K562 (cell line): ENCODE measurements around the gene FOXO4. TPM values are rescaled to one million over a fixed set of nuclear protein-coding genes. Genes with fewer than 3 reads are reported as not detected.
A peak's percentile ranks its signal among the peaks of the same experiment; 100 is the strongest.

Source experiments
- CREB3 ChIP-seq: fragments of 450-650 bp; conservative IDR thresholded peaks from 2 replicates; pipeline ENCODE4 v1.6.1; 2016; ENCODE audit warnings: missing genetic modification characterization, low read depth, mild to moderate bottlenecking, missing compliant biosample characterization, moderate library complexity
- ETV5 ChIP-seq: sonication (generic); formaldehyde crosslinking; IDR thresholded peaks from 2 replicates; pipeline ENCODE4 v1.4.0; 2020; ENCODE audit warnings: low read depth, mild to moderate bottlenecking, missing genetic modification reagents
- GABPB2 ChIP-seq: fragments of 250-450 bp; sonication (Bioruptor Pico); conservative IDR thresholded peaks from 2 replicates; pipeline ENCODE4 v1.5.1; 2021; ENCODE audit warnings: mild to moderate bottlenecking
- HMGXB4 ChIP-seq: sonication (generic); formaldehyde crosslinking; IDR thresholded peaks from 2 replicates; pipeline ENCODE4 v1.8.1; 2023; ENCODE audit warnings: mild to moderate bottlenecking, missing genetic modification reagents
- ILF3 ChIP-seq: fragments of 450-650 bp; IDR thresholded peaks from 2 replicates; pipeline ENCODE4 v1.6.1; 2018; ENCODE audit warnings: antibody characterized with exemption, mild to moderate bottlenecking, moderate library complexity, borderline replicate concordance
- MED1 ChIP-seq: sonication (generic); formaldehyde crosslinking; IDR thresholded peaks from 2 replicates; pipeline ENCODE4 v1.8.1; 2023; ENCODE audit warnings: missing genetic modification reagents, borderline replicate concordance
- MEIS2 ChIP-seq: fragments of 450-650 bp; IDR thresholded peaks from 2 replicates; pipeline ENCODE4 v1.6.1; 2014; ENCODE audit warnings: mild to moderate bottlenecking; ENCODE audit not compliant: partially characterized antibody
- MLLT1 ChIP-seq, 2 experiments: fragments of 450-650 bp; IDR thresholded peaks; 2 replicates each; pipeline ENCODE4 v1.6.1; 2016
- MXI1 ChIP-seq: IDR thresholded peaks from 2 replicates; pipeline ENCODE4 v1.6.1; 2011; ENCODE audit warnings: low read depth, mild to moderate bottlenecking, improper control_type of control experiment, low read length
- NR1H2 ChIP-seq: sonication (generic); formaldehyde crosslinking; IDR thresholded peaks from 2 replicates; pipeline ENCODE4 v1.4.0; 2020; ENCODE audit warnings: mild to moderate bottlenecking, missing genetic modification reagents
- NR2C1 ChIP-seq, 2 experiments: fragments of 450-650 bp; IDR thresholded peaks; 2 replicates each; pipeline ENCODE4 v1.6.1; 2017; ENCODE audit warnings: mild to moderate bottlenecking in 2 of 2, antibody characterized with exemption in 1 of 2, inconsistent platforms in 1 of 2, missing compliant biosample characterization in 1 of 2, missing genetic modification characterization in 1 of 2
- PHF8 ChIP-seq: fragments of 200-600 bp; sonication (generic); IDR thresholded peaks from 2 replicates; pipeline ENCODE4 v1.6.1; 2012; ENCODE audit warnings: mixed run types, mild to moderate bottlenecking, inconsistent platforms, low read length, moderate library complexity, borderline replicate concordance
- RAD51 ChIP-seq: fragments of 450-650 bp; IDR thresholded peaks from 2 replicates; pipeline ENCODE4 v1.7.1; 2016; ENCODE audit warnings: low read depth, mild to moderate bottlenecking, borderline replicate concordance
- RBM34 ChIP-seq: fragments of 200-400 bp; formaldehyde crosslinking; IDR thresholded peaks from 2 replicates; pipeline ENCODE4 v1.6.1; 2018; ENCODE audit warnings: low read length, borderline replicate concordance; ENCODE audit not compliant: insufficient read depth
- SOX6 ChIP-seq: fragments of 450-650 bp; IDR thresholded peaks from 2 replicates; pipeline ENCODE4 v1.6.1; 2014; ENCODE audit warnings: mild to moderate bottlenecking
- TFAM ChIP-seq: fragments of 250-450 bp; sonication (Bioruptor Pico); conservative IDR thresholded peaks from 2 replicates; pipeline ENCODE4 v1.5.0; 2021; ENCODE audit warnings: mild to moderate bottlenecking, moderate library complexity
- TGIF2 ChIP-seq: sonication (generic); formaldehyde crosslinking; IDR thresholded peaks from 2 replicates; pipeline ENCODE4 v1.8.1; 2022; ENCODE audit warnings: mild to moderate bottlenecking, missing genetic modification reagents, moderate library complexity
- YY1 ChIP-seq, 3 experiments: IDR thresholded peaks; 2 replicates each; pipeline ENCODE4 v1.6.1; 2011; ENCODE audit warnings: low read length in 2 of 3, mild to moderate bottlenecking in 2 of 3, moderate library complexity in 2 of 3, borderline replicate concordance in 1 of 3, control low read depth in 1 of 3, low read depth in 1 of 3; ENCODE audit not compliant: insufficient read depth in 3 of 3, insufficient replicate concordance in 2 of 3, control insufficient read depth in 1 of 3, insufficient read length in 1 of 3; ENCODE audit errors: extremely low read depth in 1 of 3
- ZFX ChIP-seq: sonication (generic); formaldehyde crosslinking; IDR thresholded peaks from 2 replicates; pipeline ENCODE4 v1.8.0; 2022; ENCODE audit warnings: mild to moderate bottlenecking, missing genetic modification reagents, moderate library complexity
- ZNF395 ChIP-seq: fragments of 200-800 bp; sonication (Bioruptor generic); IDR thresholded peaks from 2 replicates; pipeline ENCODE4 v1.6.1; 2017; ENCODE audit warnings: missing genetic modification characterization, missing compliant biosample characterization
- polyA plus RNA-seq, 8 experiments: library from polyadenylated mRNA; depleted of rRNA in 4 of 8; stranded (reverse) in 5 of 8; unstranded in 3 of 8; fragments of >200 nt; fragmentation: Nextera tagmentation in 2 of 8; fragmentation: Illumina TruSeq in 1 of 8; extraction: Ambion mirVana in 2 of 8; extraction: Trizol in 1 of 8; gene quantifications; 2 replicates each; pipeline versions ENCODE4 v1.2.1 to v1.2.3, GENCODE V29; 2011 to 2014; ENCODE audit warnings: inconsistent platforms in 1 of 8, missing spikeins in 1 of 8
- total RNA-seq, 7 experiments: library from RNA; depleted of rRNA in 6 of 7; stranded (reverse); fragments of >200 nt in 6 of 7; fragmentation: Illumina TruSeq in 2 of 7; extraction: Trizol in 2 of 7; gene quantifications; 2 replicates each; pipeline versions ENCODE4 v1.2.1 to v1.2.3, GENCODE V29; 2011 to 2021; ENCODE audit warnings: low replicate concordance in 1 of 7

Gene FOXO4
- total and polyA plus RNA-seq, 9 of the 15 experiments (the other 6 are each of a cell fraction or from before 2014, with no cell fraction given) = 0.13 to 26.6 (median 8.5) TPM

GRCh38 chrX:71107762-71108360, 12.2 kb downstream of the FOXO4 start (continued):
- TF ChIP-seq NR2C1 (IDR thresholded peaks at IDR 0.05) (peak; percentile 84), NR2C1 (tag; IDR thresholded peaks at IDR 0.05) (peak; percentile 83), CREB3 (tag) (no peak), NR1H2 (CRISPR knock-in tag) (no peak), ILF3 (no peak), ETV5 (no peak), RAD51 (no peak), RBM34 (no peak), YY1 (IDR thresholded peaks at IDR 0.05; ENCODE audit: borderline replicate concordance in 1 of 3, control insufficient read depth in 1 of 3, extremely low read depth in 1 of 3, insufficient read depth in 3 of 3, insufficient read length in 1 of 3, insufficient replicate concordance in 2 of 3, low read depth in 1 of 3, low read length in 2 of 3) (no peak), TGIF2 (CRISPR knock-in tag) (no peak), MED1 (CRISPR knock-in tag) (no peak), MEIS2 (peak; percentile 34), GABPB2 (CRISPR knock-in tag) (no peak), MXI1 (no peak), PHF8 (no peak), SOX6 (no peak), MLLT1 (IDR thresholded peaks at IDR 0.05) (no peak), ZFX (CRISPR knock-in tag) (0 out of 2 replicates have a peak, but pooled peaks have one; percentile 24), HMGXB4 (CRISPR knock-in tag) (no peak), TFAM (CRISPR knock-in tag) (no peak), ZNF395 (CRISPR knock-in tag) (0 out of 2 replicates have a peak, but pooled peaks have one; percentile 37)
